ENCODE measurements around the gene RDH12.
"Not testable (repeated sequence)": the region's sequence is repeated elsewhere in the genome, so short reads cannot be mapped to it uniquely, and the experiment has no call there.

Gene RDH12

DNA sequence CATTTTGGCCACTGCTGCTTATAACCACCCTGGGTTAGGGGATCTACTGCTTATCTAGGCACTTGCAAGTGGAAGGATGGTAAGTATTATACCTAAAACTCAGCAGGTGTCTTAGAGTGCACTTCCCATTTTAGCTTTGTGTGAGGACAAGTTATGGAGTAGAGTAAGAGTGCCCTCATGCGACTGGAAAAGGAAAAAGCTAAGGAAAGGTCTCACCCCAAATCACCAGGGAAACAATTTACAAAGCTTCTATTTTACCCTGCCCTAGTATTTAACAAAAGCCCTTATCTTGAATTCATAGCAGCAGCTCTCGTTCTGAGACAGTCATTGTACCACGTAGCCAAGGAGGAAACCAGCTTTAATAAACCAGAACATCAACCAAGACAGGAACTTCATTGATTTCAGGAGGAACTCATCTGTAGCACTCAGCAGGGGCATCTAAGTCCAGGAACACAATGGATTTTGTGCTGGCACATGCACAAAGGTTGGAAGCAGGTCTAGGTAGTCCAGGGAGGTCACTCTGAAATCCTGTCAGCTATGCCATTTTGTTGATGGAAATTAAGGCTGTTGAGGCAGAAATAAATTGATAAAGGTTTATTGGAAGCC lies 2.9 kb downstream of the RDH12 start:
- DNase-seq (ENCODE audit: low read depth, low spot score), result no peak

DNA sequence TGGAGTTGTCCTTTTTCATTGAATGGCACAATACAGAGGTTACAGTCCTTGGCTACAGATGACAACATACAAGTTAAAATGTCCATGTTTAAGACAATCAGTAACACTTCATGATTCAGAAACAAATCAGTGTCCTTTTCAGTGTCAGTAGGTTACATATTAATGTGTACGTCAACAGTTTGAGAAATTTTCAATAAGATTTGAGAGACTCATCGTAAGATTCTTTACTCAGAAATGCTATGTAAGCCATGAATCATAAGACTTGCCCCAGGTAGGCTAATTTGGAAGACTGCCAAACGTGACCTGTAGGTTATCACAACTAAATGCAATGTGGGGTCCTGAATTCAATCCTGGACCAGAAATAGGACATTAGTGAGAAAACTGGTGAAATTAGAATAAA lies 3.5 kb downstream of the RDH12 start:
- DNase-seq (ENCODE audit: low read depth, low spot score), result no peak

DNA sequence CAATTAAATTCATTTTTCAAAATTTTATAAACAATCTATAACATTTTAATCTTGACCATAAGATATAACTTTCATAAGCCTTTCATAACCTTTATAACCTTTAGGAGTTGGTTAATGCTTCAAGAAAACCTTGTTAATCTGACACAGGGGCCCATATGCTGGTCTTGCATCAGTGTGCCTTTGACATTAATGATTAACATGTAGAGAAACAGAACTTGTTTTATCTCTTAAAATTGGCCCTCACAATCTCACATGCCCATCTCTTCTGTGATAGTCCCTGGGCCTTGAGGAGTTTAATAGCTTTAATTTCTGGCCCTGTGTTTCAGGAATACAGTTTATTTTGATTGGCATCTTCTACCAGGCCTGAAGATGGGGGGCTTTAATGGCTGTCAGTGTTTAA lies 7.7 kb downstream of the RDH12 start:
- DNase-seq (ENCODE audit: low read depth, low spot score), result not testable (repeated sequence)

DNA sequence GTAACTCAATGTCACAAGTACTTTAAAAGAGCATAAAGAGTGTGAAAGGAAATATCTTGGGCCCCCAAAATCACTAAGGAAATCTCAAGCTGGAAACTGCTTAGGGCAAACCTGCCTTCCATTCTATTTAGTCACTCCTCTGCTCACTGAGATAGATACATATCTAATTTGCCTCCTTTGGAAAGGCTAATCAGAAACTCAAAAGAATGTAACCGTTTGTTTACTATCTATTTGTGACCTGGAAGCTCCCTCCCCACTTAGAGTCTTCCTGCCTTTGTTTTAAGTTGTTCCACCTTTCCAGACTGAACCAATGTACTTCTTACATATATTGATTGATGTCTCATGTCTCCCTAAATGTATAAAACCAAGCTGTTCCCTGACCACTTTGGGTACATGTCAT lies 8.1 kb downstream of the RDH12 start:
- DNase-seq (ENCODE audit: low read depth, low spot score), result not testable (repeated sequence)

DNA sequence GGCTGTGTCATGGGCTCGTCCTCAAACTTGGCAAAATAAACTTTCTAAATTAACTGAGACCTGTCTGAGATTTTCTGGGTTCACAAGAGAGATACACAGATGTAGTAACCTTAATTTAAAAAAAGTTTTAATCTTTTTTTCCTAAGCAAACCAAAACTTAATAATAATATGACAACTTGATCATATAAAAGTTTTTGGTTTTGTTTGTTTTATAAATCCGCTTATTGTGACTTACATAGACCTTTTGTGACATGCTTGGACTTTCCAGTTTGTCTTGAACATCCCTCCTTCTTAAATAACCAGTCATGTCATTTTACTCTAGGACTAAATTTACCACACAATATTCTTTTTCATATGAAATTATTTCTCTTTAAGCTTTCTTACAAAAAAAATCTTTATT lies 8.5 kb downstream of the RDH12 start:
- no peak for DNase-seq (ENCODE audit: low read depth, low spot score)

DNA sequence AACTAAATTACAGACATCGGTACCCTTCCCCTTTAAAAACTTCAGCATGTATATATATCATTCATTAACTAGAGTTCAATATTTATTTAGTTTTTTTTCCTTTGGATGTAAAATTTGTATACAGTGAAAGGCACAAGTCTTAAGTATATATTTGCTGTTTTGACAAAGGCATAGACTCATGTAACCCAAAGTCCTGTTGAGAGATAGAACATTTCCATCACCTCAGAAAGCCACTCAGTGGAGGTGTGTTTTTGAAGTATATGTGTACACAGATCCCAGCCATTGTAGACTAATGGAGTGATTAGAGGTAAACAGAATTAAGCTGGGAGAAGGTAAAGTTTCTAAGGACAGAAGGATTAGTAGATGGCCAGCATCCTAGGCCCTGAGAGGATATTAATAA lies 15.4 kb downstream of the RDH12 start:
- no peak for DNase-seq (ENCODE audit: low read depth, low spot score)

DNA sequence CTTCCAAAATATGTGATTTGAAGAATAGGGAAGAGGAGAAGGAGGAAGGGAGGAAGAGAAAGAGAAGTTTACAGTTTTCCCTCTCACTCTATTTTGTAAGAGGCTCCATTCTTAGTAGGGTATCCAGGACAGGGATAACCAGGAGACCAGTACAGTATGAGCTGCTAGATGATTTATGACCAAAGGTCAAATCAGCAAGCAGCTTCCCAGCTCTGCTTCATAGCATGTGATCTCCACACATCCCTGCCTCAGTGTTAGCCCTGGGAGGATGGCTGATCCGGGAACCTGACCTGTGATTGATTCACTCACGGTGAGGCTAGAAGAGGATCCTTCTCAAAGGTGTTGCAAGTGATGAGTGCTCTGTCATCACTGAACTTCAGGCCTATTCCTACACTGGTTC lies 16.6 kb downstream of the RDH12 start:
- no peak for DNase-seq (ENCODE audit: low read depth, low spot score)

DNA sequence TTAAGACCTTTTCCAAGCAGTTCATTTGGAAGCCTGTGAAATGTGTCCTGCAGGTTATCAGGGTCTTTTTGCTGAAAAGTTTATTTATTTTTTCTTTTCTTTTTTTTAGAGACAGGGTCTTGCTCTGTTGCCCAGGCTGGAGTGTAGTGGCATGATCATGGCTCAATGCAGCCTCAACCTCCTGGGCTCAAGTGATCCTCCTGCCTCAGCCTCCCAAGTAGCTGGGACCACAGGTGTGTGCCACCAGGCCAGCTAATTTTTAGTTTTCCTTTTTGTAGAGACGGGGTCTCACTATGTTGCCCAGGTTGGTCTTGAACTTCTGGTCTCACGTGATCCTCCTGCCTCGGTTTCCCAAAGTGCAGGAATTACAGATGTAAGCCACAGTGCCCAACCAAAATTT lies 17.7 kb downstream of the RDH12 start:
- not testable (repeated sequence) for DNase-seq (ENCODE audit: low read depth, low spot score)

DNA sequence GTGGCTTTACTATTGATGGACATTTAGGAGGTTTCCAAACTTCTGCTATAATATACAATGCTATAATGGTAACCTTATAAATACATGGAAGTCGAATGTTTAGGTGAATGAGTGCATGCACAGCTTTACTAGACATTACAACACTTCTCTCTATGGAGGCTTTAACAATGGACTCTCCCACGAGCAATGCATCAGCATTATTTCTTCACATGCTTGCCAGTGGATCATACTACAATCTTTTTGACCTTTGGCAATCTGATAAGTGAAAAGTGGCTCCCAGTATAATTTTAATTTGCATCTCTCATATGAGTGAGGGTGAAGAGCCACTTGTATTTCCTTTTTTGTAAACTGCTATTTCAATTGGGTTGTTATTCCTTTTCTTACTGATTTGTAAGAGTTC lies 18.2 kb downstream of the RDH12 start:
- DNase-seq (ENCODE audit: low read depth, low spot score), result no peak

DNA sequence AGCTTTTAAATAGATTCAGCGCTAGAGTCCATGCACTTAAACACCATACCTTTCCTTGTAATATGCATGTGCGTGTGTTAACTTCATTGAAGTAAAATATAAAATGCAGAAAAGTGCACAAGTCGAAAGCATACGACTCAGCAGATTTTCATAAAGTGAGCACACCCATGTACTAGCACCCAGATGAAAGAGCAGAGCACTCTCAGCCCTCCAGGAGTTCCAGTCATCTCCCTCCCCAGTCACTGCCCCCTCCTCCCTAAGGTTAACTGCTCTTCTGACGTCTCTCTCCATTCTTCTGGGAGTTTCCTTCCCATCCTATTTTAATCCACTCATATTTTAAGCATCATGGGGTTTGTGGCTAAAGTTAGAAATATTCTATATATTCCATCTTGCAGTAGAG lies 20.2 kb downstream of the RDH12 start:
- DNase-seq (ENCODE audit: low read depth, low spot score), result no peak

DNA sequence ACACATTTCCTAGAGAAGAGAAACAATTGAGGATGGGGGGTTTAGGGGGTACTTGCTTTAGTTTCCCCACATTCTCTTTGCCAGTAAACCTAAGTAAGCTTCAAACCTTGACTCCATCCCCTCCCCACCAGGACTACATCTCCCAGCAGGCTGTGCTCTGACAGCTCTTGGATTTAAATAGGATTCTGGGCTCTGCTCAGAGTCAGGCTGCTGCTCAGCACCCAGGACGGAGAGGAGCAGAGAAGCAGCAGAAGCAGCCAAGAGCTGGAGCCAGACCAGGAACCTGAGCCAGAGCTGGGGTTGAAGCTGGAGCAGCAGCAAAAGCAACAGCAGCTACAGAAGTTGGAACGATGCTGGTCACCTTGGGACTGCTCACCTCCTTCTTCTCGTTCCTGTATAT lies 20.6 kb downstream of the RDH12 start:
- DNase-seq (ENCODE audit: low read depth, low spot score), result no peak

DNA sequence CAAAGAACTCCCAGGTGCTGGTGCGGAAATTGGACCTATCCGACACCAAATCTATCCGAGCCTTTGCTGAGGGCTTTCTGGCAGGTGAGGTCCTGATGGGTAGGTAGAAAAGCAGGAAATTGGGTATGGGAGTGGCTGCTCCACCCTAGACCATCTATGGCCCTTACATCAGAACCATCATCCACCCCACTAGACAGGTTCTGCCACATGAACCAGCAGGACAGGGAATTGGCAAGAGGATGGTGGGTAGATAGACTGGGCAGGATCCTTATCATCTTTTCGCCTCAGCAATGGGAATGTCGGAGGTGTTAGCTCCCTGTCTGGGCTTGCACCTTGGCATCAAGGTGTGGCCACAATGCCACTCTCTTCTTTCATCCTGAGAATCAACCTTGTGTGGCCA lies 23.5 kb downstream of the RDH12 start:
- DNase-seq (ENCODE audit: low read depth, low spot score), result no peak

DNA sequence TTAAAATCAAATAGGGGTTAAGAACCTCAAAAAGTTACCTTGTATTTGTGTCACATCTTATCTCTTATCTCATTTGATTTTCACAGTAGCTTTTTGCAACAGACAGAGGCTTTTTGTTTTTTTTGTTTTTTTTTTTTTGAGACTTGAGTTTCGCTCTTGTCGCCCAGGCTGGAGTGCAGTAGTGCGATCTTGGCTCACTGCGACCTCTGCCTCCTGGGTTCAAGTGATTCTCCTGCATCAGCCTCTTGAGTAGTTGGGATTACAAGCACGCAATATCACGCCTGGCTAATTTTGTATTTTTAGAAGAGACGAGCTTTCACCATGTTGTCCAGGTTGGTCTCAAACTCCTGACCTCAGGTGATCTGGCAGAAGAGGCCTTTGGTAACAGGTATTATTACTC lies 25.7 kb downstream of the RDH12 start:
- no peak for DNase-seq (ENCODE audit: low read depth, low spot score)

DNA sequence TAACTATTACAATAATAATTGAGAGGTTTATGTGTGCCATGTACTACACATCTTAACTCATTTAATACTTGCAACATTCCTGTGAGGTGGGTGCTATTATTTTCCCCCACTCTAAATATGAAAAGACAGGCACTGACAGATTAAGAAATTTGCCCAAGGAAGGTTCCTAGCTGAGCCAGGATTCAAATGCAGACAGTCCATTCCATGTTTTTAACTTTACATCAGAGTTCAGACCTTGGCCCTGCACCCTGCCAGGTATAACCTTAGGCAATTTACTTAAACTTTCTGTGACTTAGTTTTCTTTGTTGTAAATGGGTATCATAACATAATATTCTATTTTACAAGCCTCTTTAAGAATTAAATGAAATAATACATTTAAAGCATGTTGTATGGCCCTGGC lies 26.6 kb downstream of the RDH12 start:
- no peak for DNase-seq (ENCODE audit: low read depth, low spot score)

DNA sequence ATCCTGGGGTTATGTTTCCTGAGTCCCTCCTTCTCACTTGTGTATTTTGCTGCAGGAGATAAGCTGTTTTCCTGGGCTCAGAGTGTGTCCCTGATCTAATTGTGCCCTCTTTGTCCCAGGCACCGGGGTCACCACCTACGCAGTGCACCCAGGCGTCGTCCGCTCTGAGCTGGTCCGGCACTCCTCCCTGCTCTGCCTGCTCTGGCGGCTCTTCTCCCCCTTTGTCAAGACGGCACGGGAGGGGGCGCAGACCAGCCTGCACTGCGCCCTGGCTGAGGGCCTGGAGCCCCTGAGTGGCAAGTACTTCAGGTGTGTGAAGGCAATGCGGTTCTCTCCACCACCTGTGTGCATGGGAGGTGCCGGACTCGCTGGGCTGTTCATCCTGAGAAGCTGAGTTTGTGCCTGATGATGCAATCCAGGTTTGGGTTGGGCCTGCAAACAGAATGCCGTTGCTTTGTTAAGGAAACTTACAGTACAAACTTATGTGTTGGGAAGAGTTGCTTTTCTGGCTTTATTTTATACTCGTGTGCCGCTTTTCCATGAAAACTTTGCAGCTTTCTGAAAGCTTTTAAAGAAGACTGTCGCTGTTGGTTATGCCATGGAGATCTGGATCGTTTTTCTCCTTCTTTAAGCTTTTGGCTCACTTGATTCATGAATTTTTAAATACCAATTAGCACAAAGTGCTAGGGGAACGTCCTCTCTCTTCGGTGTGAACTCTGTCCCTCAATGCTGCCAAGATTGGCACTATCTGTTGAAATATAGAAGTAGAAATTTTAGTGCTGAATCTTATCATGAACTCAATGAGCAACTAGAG lies 27.6 kb downstream of the RDH12 start:
- no peak for DNase-seq (ENCODE audit: low read depth, low spot score)

DNA sequence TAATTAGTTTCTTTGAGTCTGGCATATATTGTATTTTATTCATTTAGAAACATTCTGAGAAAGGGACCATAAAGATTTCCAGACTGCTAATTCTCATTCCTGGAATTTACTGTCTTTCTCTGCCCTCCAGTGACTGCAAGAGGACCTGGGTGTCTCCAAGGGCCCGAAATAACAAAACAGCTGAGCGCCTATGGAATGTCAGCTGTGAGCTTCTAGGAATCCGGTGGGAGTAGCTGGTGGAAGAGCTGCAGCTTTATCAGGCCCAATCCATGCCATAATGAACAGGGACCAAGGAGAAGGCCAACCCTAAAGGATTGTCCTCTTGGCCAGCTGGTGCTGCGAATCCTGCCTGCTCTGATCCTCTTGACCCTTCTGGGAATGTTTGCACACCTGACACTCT lies 31.9 kb downstream of the RDH12 start:
- no peak for DNase-seq (ENCODE audit: low read depth, low spot score)

DNA sequence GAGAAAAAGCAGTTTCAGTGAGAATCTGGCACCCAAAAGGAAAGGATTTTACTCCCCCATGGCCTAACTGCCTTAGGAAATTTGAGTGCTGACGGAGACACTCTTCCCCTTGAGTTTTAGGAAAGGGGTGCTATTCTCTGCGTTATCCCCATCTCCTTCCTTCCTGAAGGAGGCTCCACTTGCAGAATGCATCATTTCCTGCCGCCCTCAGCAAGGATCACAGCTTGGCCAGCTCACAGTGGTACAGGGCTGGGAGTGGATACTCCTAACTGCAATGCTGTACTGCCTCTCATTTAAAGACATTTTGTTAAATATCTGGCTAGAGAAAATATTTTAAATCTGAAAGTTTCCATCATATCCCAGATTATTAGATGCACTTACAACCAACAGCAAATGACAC lies 33.0 kb downstream of the RDH12 start:
- no peak for DNase-seq (ENCODE audit: low read depth, low spot score)

DNA sequence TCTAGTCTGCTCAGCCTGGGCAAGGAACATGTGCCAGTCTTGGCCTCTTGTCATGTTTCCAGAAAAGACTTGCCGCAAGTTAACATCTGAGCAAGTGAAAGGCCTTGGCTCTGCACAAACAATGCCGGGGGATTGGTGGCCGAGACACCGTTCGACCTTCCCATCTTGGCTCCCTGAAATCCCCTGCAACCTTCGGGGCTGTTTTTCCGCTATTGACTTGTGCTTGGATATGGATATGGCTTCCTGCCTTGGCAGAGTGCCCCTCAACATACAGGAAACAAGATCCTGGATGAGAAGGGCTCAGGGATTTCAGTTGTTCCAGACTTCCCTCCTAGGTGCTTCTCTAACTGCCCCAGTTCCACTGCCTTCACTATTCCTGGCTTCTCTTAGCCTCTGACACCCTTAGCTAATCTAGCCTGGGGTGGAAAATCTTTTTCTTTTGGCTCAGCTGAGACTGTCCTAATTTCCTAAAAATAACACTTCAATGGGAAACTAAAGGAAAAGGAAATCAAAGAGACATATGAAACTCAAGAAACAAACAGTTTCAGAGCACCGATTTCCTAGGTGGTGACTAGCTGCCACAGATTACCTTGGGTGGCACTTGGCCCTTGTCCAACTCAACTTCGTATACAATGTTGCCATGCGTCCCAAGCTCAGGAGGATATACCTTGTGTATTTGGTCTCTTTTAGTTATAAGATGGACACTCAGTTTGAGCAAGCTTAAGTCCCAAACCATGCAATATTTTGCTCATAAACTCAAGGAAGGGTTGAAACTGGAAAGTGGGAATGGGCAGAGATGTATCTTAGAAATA lies 33.9 kb downstream of the RDH12 start:
- DNase-seq (ENCODE audit: low read depth, low spot score), result no peak

DNA sequence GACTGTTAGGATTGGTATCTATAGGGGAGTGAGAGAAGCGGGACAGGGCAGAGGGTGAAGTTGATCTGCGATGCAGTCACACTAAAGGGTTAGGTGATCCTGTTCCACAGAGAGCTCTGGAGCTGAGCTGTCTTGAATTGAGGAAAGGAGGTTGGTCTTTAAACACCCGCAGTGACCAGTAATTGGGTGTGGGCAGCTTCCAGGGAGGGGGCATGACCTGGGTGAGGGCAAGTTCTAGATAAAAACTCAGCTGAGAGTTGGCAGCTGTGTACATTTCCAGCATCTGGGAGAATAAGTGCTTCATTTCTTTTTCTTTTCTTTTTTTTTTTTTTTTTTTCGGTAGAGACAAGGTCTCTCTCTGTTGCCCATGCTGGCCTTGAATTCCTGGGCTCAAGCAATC lies 35.1 kb downstream of the RDH12 start:
- no peak for DNase-seq (ENCODE audit: low read depth, low spot score)

DNA sequence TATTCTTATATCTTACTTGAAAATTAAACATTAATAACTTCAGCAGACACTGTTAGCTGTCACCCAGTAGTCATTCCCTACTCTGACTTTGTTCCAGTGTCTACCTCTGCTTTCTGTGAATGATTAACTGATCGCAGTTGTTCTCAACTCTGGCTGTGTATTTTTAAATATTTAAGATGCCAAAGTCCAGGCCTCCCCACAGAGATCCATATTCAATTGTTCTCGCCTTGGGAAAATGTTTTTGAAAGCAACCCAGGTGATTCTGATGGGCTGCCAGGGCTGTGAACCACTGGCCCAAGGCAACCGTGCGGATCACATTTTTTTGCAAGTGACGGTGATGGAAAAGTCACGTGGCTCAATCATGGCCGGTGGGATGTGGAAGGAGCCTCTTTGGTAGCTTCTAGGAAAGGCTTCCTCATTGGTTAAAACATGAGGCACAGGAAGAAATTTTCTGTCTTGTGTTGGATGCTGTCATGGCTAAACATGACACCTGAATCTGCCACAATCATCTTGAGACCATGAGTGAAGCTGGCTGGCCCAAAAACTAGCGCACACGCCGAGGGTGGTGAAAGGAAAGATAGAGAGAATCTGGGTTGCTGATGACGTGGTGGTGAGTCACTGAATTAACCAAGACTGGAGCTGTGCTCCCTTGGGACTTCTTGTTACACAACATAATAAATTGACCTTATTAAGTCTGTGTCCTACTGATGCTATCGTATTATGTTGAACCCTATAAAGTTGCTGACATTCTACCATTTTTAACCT lies 37.2 kb downstream of the RDH12 start:
- DNase-seq (ENCODE audit: low read depth, low spot score), result no peak

DNA sequence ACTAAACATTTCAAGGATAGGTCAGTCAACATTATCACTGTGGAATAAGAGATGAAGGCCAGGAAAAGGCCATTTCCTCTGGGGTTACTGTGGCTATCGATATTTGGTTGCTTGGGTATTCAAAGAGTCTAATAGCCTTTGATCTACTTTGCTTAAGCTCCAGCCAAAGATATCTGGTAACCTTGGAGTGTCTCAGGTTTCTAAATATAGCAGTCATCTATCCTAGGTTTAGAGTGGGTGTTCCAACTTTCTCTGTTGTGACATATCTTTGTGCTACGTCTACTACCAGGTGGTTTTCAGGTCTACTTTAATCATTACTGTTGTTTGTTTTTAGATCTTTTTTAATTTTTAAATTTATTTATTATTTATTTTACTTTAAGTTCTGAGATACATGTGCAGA lies 42.4 kb downstream of the RDH12 start:
- no peak for DNase-seq (ENCODE audit: low read depth, low spot score)

DNA sequence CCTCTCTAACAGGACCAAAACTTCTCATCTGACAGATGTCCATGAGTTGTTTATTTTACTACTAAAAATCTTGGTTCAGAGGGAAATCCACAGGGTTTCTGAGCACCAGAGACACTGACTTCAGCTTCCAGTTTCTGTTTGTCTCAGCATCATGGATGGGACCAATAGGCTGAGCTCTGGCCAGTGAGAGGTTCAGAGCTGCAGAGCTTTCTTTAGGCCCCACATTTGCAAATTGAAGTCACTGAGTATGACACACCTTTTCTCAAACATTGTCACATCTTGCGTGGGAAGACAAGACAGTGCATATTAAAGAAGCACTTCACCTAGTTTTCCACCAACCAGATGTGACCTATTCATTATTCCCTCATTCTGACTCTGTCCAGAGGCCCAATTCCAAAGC lies 45.2 kb downstream of the RDH12 start:
- DNase-seq (ENCODE audit: low read depth, low spot score), result no peak
